GM21825 (cell line): ENCODE results near the gene DEFB112.

ENCODE experiments used
- ATAC-seq: cut with Tn5 transposase; IDR thresholded peaks from one replicate; pipeline ENCODE4 v1.9.1; 2021; ENCODE audit warnings: mild to moderate bottlenecking, moderate library complexity; ENCODE audit not compliant: unreplicated experiment

The DEFB112 gene

GRCh38 chr6:50049829-50050228, at the start of gene DEFB112:
Gene DEFB112, minus strand, starts transcription at chr6:50049929. Its CDS starts 60 bp downstream, at chr6:50049869.
- no peak for ATAC-seq

GRCh38 chr6:50098641-50098993, 48.9 kb upstream of the DEFB112 start:
- no peak for ATAC-seq

GRCh38 chr6:50097966-50098640, 48.4 kb upstream of the DEFB112 start:
- ATAC-seq, result no peak

GRCh38 chr6:50096296-50096695, 46.6 kb upstream of the DEFB112 start:
- no peak for ATAC-seq

- ATAC-seq, result no peak
Observed at GRCh38 chr6:50093938-50094272, 44.2 kb upstream of the DEFB112 start.

- ATAC-seq, result no peak
Observed at GRCh38 chr6:50093116-50093937, 43.6 kb upstream of the DEFB112 start.

- ATAC-seq, result no peak
Observed at GRCh38 chr6:50091641-50092040, 41.9 kb upstream of the DEFB112 start.

GRCh38 chr6:50089911-50090310, 40.2 kb upstream of the DEFB112 start:
- no peak for ATAC-seq

GRCh38 chr6:50087231-50087954, 37.7 kb upstream of the DEFB112 start:
- ATAC-seq, result no peak

GRCh38 chr6:50077385-50077784, 27.7 kb upstream of the DEFB112 start:
- ATAC-seq, result no peak

- ATAC-seq, result no peak
Observed at GRCh38 chr6:50076431-50076830, 26.7 kb upstream of the DEFB112 start.

- no peak for ATAC-seq
Observed at GRCh38 chr6:50071921-50072320, 22.2 kb upstream of the DEFB112 start.

GRCh38 chr6:50070101-50070500, 20.4 kb upstream of the DEFB112 start:
- no peak for ATAC-seq

- ATAC-seq, result no peak
Observed at GRCh38 chr6:50062051-50062450, 12.3 kb upstream of the DEFB112 start.

- ATAC-seq, result no peak
Observed at GRCh38 chr6:50056242-50056641, 6.5 kb upstream of the DEFB112 start.

- no peak for ATAC-seq
Observed at GRCh38 chr6:50047026-50047425, 2.7 kb downstream of the DEFB112 start.

GRCh38 chr6:50030777-50031562, 18.8 kb downstream of the DEFB112 start:
- no peak for ATAC-seq

- no peak for ATAC-seq
Observed at GRCh38 chr6:50030350-50030749, 19.4 kb downstream of the DEFB112 start.

- no peak for ATAC-seq
Observed at GRCh38 chr6:50025258-50025657, 24.5 kb downstream of the DEFB112 start.

GRCh38 chr6:50021894-50022293, 27.8 kb downstream of the DEFB112 start, which contains the start of gene DEFB110:
Gene DEFB110, minus strand, starts transcription at chr6:50021994. Its CDS starts 59 bp downstream, at chr6:50021935.
- no peak for ATAC-seq

- ATAC-seq, result no peak
Observed at GRCh38 chr6:50007819-50008218, 41.9 kb downstream of the DEFB112 start.
